ENCODE results near the gene CYP2C19. TPM values are rescaled to one million over a fixed set of nuclear protein-coding genes. Genes with fewer than 3 reads are reported as not detected.

The CYP2C19 gene
- total and polyA plus RNA-seq, 2 of the 4 experiments (the other 2 are of a cell fraction) = not detected

Other genes starting within 250 kb of the CYP2C19 start
- 29.8 and 65.8 TPM in 2 replicates for gene HELLS, start 216.9 kb upstream of the CYP2C19 start, total RNA-seq (2012; rRNA removed)
- 13.5 and 15.9 TPM in 2 replicates for gene HELLS, start 216.9 kb upstream of the CYP2C19 start, polyA plus RNA-seq (2012; rRNA removed)
- gene CYP2C18, start 79.0 kb upstream of the CYP2C19 start, total RNA-seq (2012; rRNA removed) = not detected in 2 replicates
- not detected in 2 replicates for gene CYP2C18, start 79.0 kb upstream of the CYP2C19 start, polyA plus RNA-seq (2012; rRNA removed)
- not detected in 2 replicates for gene CYP2C9, start 176.0 kb downstream of the CYP2C19 start, total RNA-seq (2012; rRNA removed)
- gene CYP2C9, start 176.0 kb downstream of the CYP2C19 start, polyA plus RNA-seq (2012; rRNA removed) = not detected in 2 replicates

All from IMR-90 (cell line).